HFFc6 (cell line): ENCODE data around the gene PSEN1. TPM values are rescaled to one million over a fixed set of nuclear protein-coding genes. Genes with fewer than 3 reads are reported as not detected.

Experiments
- DNase-seq: peaks from one replicate; pipeline ENCODE4 v3.0.0-alpha.2; 2018
- H3K27ac Mint-ChIP-seq: 2 replicates; pipeline ENCODE4 v1.8.0; 2020; ENCODE audit warnings: mild to moderate bottlenecking, mixed read lengths
- H3K27me3 Mint-ChIP-seq: 2 replicates; pipeline ENCODE4 v1.8.0; 2021; ENCODE audit warnings: mild to moderate bottlenecking, moderate library complexity, mixed read lengths; ENCODE audit not compliant: insufficient read depth
- H3K36me3 Mint-ChIP-seq: 2 replicates; pipeline ENCODE4 v1.8.0; 2021; ENCODE audit warnings: low read depth, mixed read lengths
- H3K4me1 Mint-ChIP-seq: 2 replicates; pipeline ENCODE4 v1.8.0; 2020; ENCODE audit warnings: low read depth, mixed read lengths
- H3K4me3 Mint-ChIP-seq: 2 replicates; pipeline ENCODE4 v1.8.0; 2020; ENCODE audit warnings: mild to moderate bottlenecking, moderate library complexity, mixed read lengths
- H3K9me3 Mint-ChIP-seq: 2 replicates; pipeline ENCODE4 v1.8.0; 2020; ENCODE audit warnings: mild to moderate bottlenecking, mixed read lengths
- CTCF ChIP-seq: fragments of 200-600 bp; sonication (generic); IDR thresholded peaks from 2 replicates; pipeline ENCODE4 v1.5.0; 2021; ENCODE audit warnings: antibody characterized with exemption, mild to moderate bottlenecking
- total RNA-seq, 6 experiments: library from RNA; stranded (reverse); fragmentation: NEBNext Ultra II Directional; extraction: Animal tissue kit (Norgen Biotek cat#: 25700); gene quantifications; 2 replicates in 1 of 6; 3 replicates in 5 of 6; pipeline ENCODE4 v1.2.3, GENCODE V29; 2021

PSEN1 gene
- total RNA-seq, 6 experiments from 2014 or later = 34.5 to 44.6 (median 40.2) TPM

DNA sequence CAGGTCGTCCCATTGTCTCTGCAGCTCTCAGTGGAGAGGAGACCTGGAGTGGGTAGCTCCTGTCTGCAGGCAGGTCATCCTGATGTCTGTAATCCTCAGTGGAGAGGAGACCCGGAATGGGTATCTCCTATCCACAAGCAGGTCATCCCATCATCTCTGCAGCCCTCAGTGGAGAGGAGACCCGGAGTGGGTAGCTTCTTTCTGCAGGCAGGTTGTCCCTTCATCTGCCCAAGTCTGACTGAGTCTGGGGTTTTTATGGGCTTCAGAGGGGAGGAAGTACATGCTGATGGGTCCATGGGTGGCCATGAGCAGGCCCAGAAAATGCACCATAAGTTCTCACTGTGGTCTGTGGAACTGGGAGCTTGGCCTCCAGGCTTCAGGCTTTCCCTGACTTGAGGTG, 72.1 kb downstream of the PSEN1 start:
- Mint-ChIP-seq H3K9me3 (0 out of 2 replicates have a peak, but pooled peaks cover 3% of the 10 kb centered on the region), H3K36me3 (peaks cover 51% of the 10 kb centered on the region), H3K27ac (no peak overlapping the region), H3K27me3 (no peaks in the 10 kb centered on the region), H3K4me1 (peaks cover 20% of the 10 kb centered on the region), H3K4me3 (no peak overlapping the region)
- no peak for TF ChIP-seq CTCF
- DNase-seq = no peak

DNA sequence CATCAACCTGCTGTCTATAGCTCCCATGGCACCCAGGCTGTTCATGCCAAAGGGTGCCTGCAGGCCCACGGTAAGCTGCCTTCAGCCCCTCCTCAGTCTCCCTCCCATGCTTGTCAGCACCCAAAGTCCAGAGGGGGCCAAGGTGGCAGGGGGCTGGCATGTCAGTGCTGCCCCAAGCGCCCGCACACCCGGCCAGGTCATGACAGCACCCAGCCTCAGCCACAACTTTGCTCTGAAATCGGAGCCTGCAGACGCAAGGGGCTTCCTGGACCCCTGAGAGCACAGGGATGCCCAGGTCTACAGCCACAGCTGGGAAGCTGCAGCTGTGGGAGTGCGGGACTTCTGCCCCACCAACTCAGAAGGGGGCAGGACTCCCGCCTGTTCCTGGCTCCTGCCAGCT, 72.5 kb downstream of the PSEN1 start:
- no peak overlapping the region for H3K4me3 Mint-ChIP-seq
- DNase-seq = no peak
- peaks cover 52% of the 10 kb centered on the region for H3K36me3 Mint-ChIP-seq
- 0 out of 2 replicates have a peak, but pooled peaks cover 3% of the 10 kb centered on the region for H3K9me3 Mint-ChIP-seq
- H3K4me1 Mint-ChIP-seq = peaks cover 20% of the 10 kb centered on the region
- TF ChIP-seq CTCF = no peak
- H3K27ac Mint-ChIP-seq = no peak overlapping the region
- H3K27me3 Mint-ChIP-seq = no peaks in the 10 kb centered on the region

GRCh38 chr14:73209953-73210352, 73.6 kb downstream of the PSEN1 start:
- no peaks in the 10 kb centered on the region for H3K27me3 Mint-ChIP-seq
- 0 out of 2 replicates have a peak, but pooled peaks cover 3% of the 10 kb centered on the region for H3K9me3 Mint-ChIP-seq
- no peak overlapping the region for H3K27ac Mint-ChIP-seq
- no peak for TF ChIP-seq CTCF
- H3K4me1 Mint-ChIP-seq = peaks cover 20% of the 10 kb centered on the region
- H3K4me3 Mint-ChIP-seq = no peak overlapping the region
- peaks cover 52% of the 10 kb centered on the region for H3K36me3 Mint-ChIP-seq
- DNase-seq = peak; percentile 27

DNA sequence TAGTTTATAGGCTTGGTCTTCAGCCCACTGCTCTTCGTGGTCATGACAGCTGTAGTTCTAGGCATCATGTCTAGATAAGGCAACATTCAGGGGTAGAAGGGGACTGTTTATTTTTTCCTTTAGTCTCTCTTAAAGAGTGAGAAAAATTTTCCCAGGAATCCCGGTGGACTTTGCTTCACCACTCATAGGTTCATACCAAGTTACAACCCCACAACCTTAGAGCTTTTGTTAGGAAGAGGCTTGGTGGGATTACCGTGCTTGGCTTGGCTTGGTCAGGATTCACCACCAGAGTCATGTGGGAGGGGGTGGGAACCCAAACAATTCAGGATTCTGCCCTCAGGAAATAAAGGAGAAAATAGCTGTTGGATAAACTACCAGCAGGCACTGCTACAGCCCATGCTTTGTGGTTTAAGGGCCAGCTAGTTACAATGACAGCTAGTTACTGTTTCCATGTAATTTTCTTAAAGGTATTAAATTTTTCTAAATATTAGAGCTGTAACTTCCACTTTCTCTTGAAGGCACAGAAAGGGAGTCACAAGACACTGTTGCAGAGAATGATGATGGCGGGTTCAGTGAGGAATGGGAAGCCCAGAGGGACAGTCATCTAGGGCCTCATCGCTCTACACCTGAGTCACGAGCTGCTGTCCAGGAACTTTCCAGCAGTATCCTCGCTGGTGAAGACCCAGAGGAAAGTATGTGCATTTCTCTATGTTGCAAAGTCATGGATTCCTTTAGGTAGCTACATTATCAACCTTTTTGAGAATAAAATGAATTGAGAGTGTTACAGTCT, 75.1 kb downstream of the PSEN1 start:
- 0 out of 2 replicates have a peak, but pooled peaks cover 3% of the 10 kb centered on the region for H3K9me3 Mint-ChIP-seq
- H3K27ac Mint-ChIP-seq = no peak overlapping the region

GRCh38 chr14:73216030-73216429, 79.7 kb downstream of the PSEN1 start:
- Mint-ChIP-seq H3K4me1 (peaks cover 13% of the 10 kb centered on the region), H3K36me3 (peaks cover 38% of the 10 kb centered on the region), H3K4me3 (no peak overlapping the region), H3K27ac (no peak overlapping the region), H3K27me3 (no peaks in the 10 kb centered on the region), H3K9me3 (no peaks in the 10 kb centered on the region)
- TF ChIP-seq CTCF = no peak
- DNase-seq = no peak

More for the DNA sequence above, 75.1 kb downstream of the PSEN1 start:
- Mint-ChIP-seq H3K4me1 (peaks cover 20% of the 10 kb centered on the region), H3K4me3 (no peak overlapping the region), H3K36me3 (peaks cover 44% of the 10 kb centered on the region), H3K27me3 (no peaks in the 10 kb centered on the region)
- DNase-seq = no peak
- no peak for TF ChIP-seq CTCF
